Subcutaneous adipose tissue (tissue), 4 donors: ENCODE measurements around the gene TFEB. TPM values are rescaled to one million over a fixed set of nuclear protein-coding genes. Genes with fewer than 3 reads are reported as not detected.

Experiments
- CTCF ChIP-seq: fragments of 450-650 bp; IDR thresholded peaks from one replicate; pipeline ENCODE4 v1.5.1; 2016; ENCODE audit warnings: low read depth, mild to moderate bottlenecking, control low read depth, antibody characterized with exemption, moderate library complexity
- total RNA-seq, 4 donors: library from RNA; depleted of rRNA; stranded (reverse); fragments of >200 nt; gene quantifications; one replicate each; pipeline ENCODE4 v1.1.0, GENCODE V29; 2016

Gene TFEB
- total RNA-seq, 4 donors from 2014 or later = 6.5 to 11.9 (median 10.9) TPM

GRCh38 chr6:41683273-41683522 lies 52.2 kb downstream of the TFEB start:
- TF ChIP-seq CTCF = no peak

- no peak for TF ChIP-seq CTCF
These were observed 52.7 kb downstream of the TFEB start for GRCh38 chr6:41682497-41683272.

GRCh38 chr6:41682056-41682477 lies 53.3 kb downstream of the TFEB start:
- no peak for TF ChIP-seq CTCF

- TF ChIP-seq CTCF = no peak
These were observed 55.0 kb downstream of the TFEB start for GRCh38 chr6:41680182-41680965.

GRCh38 chr6:41679696-41680095 lies 55.7 kb downstream of the TFEB start:
- no peak for TF ChIP-seq CTCF

- TF ChIP-seq CTCF = no peak
These were observed 56.8 kb downstream of the TFEB start for GRCh38 chr6:41678511-41679084.
